ENCODE data around the gene EHD4. TPM values are rescaled to one million over a fixed set of nuclear protein-coding genes. Genes with fewer than 3 reads are reported as not detected.

The EHD4 gene
- total RNA-seq, 1 donor from 2014 or later: 21.1 TPM

GRCh38 chr15:41997845-41998244 is 25.5 kb upstream of the EHD4 start:
- FAIRE-seq (no peak), DNase-seq (ENCODE audit: low read depth) (no peak)
- Histone ChIP-seq H3K4me3 (ENCODE audit: low read depth, low read length) (no peak overlapping the region), H3K27me3 (ENCODE audit: control insufficient read depth, insufficient read depth, low read length) (no peaks in the 10 kb centered on the region), H3K36me3 (ENCODE audit: control insufficient read depth, insufficient read depth, low read length) (no peaks in the 10 kb centered on the region)
- TF ChIP-seq CTCF (IDR thresholded peaks at IDR 0.05; ENCODE audit: insufficient read depth, low read length, severe bottlenecking): no peak

GRCh38 chr15:41996921-41997592 is 24.7 kb upstream of the EHD4 start:
- Histone ChIP-seq H3K27me3 (ENCODE audit: control insufficient read depth, insufficient read depth, low read length) (no peaks in the 10 kb centered on the region), H3K36me3 (ENCODE audit: control insufficient read depth, insufficient read depth, low read length) (no peaks in the 10 kb centered on the region), H3K4me3 (ENCODE audit: low read depth, low read length) (no peak overlapping the region)
- FAIRE-seq: no peak
- TF ChIP-seq CTCF (IDR thresholded peaks at IDR 0.05; ENCODE audit: insufficient read depth, low read length, severe bottlenecking): no peak
- DNase-seq (ENCODE audit: low read depth): no peak

- no peaks in the 10 kb centered on the region for H3K36me3 ChIP-seq (ENCODE audit: control insufficient read depth, insufficient read depth, low read length)
- H3K27me3 ChIP-seq (ENCODE audit: control insufficient read depth, insufficient read depth, low read length): no peaks in the 10 kb centered on the region
- no peak for FAIRE-seq
- no peak for DNase-seq (ENCODE audit: low read depth)
- no peak for TF ChIP-seq CTCF (IDR thresholded peaks at IDR 0.05; ENCODE audit: insufficient read depth, low read length, severe bottlenecking)
- H3K4me3 ChIP-seq (ENCODE audit: low read depth, low read length): no peak overlapping the region
Observed at GRCh38 chr15:41996376-41996775, 24.0 kb upstream of the EHD4 start.

GRCh38 chr15:41995476-41995855 is 23.1 kb upstream of the EHD4 start:
- no peaks in the 10 kb centered on the region for H3K27me3 ChIP-seq (ENCODE audit: control insufficient read depth, insufficient read depth, low read length)
- no peak for TF ChIP-seq CTCF (IDR thresholded peaks at IDR 0.05; ENCODE audit: insufficient read depth, low read length, severe bottlenecking)
- no peak overlapping the region for H3K4me3 ChIP-seq (ENCODE audit: low read depth, low read length)
- no peaks in the 10 kb centered on the region for H3K36me3 ChIP-seq (ENCODE audit: control insufficient read depth, insufficient read depth, low read length)
- DNase-seq (ENCODE audit: low read depth) (no peak), FAIRE-seq (no peak)

- Histone ChIP-seq H3K4me3 (ENCODE audit: low read depth, low read length) (no peak overlapping the region), H3K36me3 (ENCODE audit: control insufficient read depth, insufficient read depth, low read length) (no peaks in the 10 kb centered on the region), H3K27me3 (ENCODE audit: control insufficient read depth, insufficient read depth, low read length) (no peaks in the 10 kb centered on the region)
- FAIRE-seq (no peak), DNase-seq (ENCODE audit: low read depth) (no peak)
- no peak for TF ChIP-seq CTCF (IDR thresholded peaks at IDR 0.05; ENCODE audit: insufficient read depth, low read length, severe bottlenecking)
Observed at GRCh38 chr15:41994772-41995475, 22.6 kb upstream of the EHD4 start.
